Activated naive CD4-positive, alpha-beta T cell treated with anti-CD3 and anti-CD28 coated beads, Interleukin-2, amount 50 U/mL, for 16 hours (primary cell): ENCODE results near the gene FCN1.

Experiments
- DNase-seq: peaks from one replicate; pipeline ENCODE4 v3.0.0-alpha.2; 2020

FCN1 gene

GRCh38 chr9:134913041-134913712 is 4.5 kb downstream of the FCN1 start:
- no peak for DNase-seq

GRCh38 chr9:134912126-134912840 is 5.4 kb downstream of the FCN1 start:
- no peak for DNase-seq

GRCh38 chr9:134909511-134910481 is 7.9 kb downstream of the FCN1 start:
- no peak for DNase-seq

- DNase-seq: no peak
Measured at GRCh38 chr9:134908524-134909309, 9.0 kb downstream of the FCN1 start.

- no peak for DNase-seq
Measured at GRCh38 chr9:134902936-134903335, 14.8 kb downstream of the FCN1 start.

- DNase-seq: no peak
Measured at GRCh38 chr9:134899818-134900217, 17.9 kb downstream of the FCN1 start.

- DNase-seq: no peak
Measured at GRCh38 chr9:134899168-134899567, 18.5 kb downstream of the FCN1 start.

GRCh38 chr9:134898319-134898718 is 19.4 kb downstream of the FCN1 start:
- DNase-seq: no peak

GRCh38 chr9:134897584-134898170 is 20.0 kb downstream of the FCN1 start:
- DNase-seq: no peak

- no peak for DNase-seq
Measured at GRCh38 chr9:134896834-134897583, 20.7 kb downstream of the FCN1 start.

- no peak for DNase-seq
Measured at GRCh38 chr9:134895908-134896833, 21.5 kb downstream of the FCN1 start.

- DNase-seq: no peak
Measured at GRCh38 chr9:134895567-134895907, 22.2 kb downstream of the FCN1 start.

GRCh38 chr9:134895097-134895496 is 22.6 kb downstream of the FCN1 start:
- DNase-seq: no peak

- no peak for DNase-seq
Measured at GRCh38 chr9:134894136-134894860, 23.4 kb downstream of the FCN1 start.

- no peak for DNase-seq
Measured at GRCh38 chr9:134892820-134893420, 24.8 kb downstream of the FCN1 start.

GRCh38 chr9:134892221-134892620 is 25.5 kb downstream of the FCN1 start:
- no peak for DNase-seq

GRCh38 chr9:134891713-134892112 is 26.0 kb downstream of the FCN1 start:
- no peak for DNase-seq

- DNase-seq: no peak
Measured at GRCh38 chr9:134891053-134891452, 26.7 kb downstream of the FCN1 start.

- DNase-seq: no peak
Measured at GRCh38 chr9:134890155-134890495, 27.6 kb downstream of the FCN1 start.
